HL-60 (cell line): ENCODE measurements around the gene LNPK.
A peak's percentile ranks its signal among the peaks of the same experiment; 100 is the strongest.

Experiments
- GABPA ChIP-seq: IDR thresholded peaks from 2 replicates; pipeline ENCODE4 v1.6.1; 2012; ENCODE audit warnings: low read depth
- POLR2AphosphoS5 ChIP-seq: IDR thresholded peaks from 2 replicates; pipeline ENCODE4 v1.6.1; 2012; ENCODE audit warnings: low read depth
- TF ChIP-seq, protein P1 (sequence below): IDR thresholded peaks from one replicate; pipeline ENCODE4 v1.5.1; 2011; ENCODE audit warnings: low read length, control low read depth, inconsistent platforms; ENCODE audit not compliant: insufficient read depth

DNA sequence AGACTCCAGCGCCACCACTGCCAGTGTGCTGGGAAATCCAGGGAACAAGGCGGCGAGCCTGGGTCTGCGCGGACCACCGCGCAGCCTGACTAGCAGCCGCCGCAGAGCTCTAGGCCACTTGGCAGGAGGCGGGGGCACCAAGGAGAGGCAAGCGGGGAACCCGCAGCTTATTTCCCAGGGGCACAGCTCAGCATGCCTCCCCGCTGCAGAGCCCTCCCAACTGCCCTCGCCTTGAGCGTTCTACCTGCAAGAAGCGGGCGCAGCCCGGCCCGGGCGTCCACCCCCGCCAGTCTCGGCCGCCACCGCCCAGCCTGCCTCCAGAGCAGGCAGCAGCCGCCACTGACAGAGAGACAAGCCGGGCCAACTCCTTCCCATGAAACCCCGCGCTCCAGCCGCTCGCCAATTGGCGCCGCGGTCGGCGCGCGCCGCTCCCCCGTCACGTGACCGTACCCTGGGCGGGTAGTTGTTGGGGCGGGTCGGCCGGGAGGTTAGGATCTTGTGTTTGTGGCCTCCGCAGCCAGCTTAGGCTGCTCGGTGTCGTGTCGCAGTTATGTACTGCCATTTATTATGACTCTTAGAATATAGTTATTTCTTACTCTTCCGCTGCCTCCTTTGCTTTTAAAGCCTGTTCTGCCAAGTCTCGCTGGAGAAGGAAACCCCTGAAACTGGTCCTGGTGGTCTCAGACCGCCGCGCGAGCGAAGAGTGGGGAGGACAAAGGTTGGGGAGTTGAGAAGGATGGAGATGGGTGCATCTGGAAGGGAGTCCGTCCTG, at the start of gene LNPK:
- TF ChIP-seq, protein P1, sequence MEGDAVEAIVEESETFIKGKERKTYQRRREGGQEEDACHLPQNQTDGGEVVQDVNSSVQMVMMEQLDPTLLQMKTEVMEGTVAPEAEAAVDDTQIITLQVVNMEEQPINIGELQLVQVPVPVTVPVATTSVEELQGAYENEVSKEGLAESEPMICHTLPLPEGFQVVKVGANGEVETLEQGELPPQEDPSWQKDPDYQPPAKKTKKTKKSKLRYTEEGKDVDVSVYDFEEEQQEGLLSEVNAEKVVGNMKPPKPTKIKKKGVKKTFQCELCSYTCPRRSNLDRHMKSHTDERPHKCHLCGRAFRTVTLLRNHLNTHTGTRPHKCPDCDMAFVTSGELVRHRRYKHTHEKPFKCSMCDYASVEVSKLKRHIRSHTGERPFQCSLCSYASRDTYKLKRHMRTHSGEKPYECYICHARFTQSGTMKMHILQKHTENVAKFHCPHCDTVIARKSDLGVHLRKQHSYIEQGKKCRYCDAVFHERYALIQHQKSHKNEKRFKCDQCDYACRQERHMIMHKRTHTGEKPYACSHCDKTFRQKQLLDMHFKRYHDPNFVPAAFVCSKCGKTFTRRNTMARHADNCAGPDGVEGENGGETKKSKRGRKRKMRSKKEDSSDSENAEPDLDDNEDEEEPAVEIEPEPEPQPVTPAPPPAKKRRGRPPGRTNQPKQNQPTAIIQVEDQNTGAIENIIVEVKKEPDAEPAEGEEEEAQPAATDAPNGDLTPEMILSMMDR: no peak
- peak; percentile 82 for TF ChIP-seq POLR2AphosphoS5
- TF ChIP-seq GABPA: no peak
